Esophagus squamous epithelium (tissue), 5 donors: ENCODE data around the gene RAB11B. TPM values are rescaled to one million over a fixed set of nuclear protein-coding genes. Genes with fewer than 3 reads are reported as not detected.
A peak's percentile ranks its signal among the peaks of the same experiment; 100 is the strongest.
"Not testable (repeated sequence)": the region's sequence is repeated elsewhere in the genome, so short reads cannot be mapped to it uniquely, and the experiment has no call there.

Experiments
- DNase-seq: peaks from one replicate; lab custom pipeline; 2025; lab: John Stamatoyannopoulos, UW
- H3K27ac ChIP-seq, 4 donors: fragments of 200-600 bp; sonication (generic); one replicate each; pipeline ENCODE4 v1.5.1; 2016 to 2019; ENCODE audit warnings: mild to moderate bottlenecking in 1 of 4
- H3K27me3 ChIP-seq, 4 donors: fragments of 200-600 bp; sonication (generic); 1 replicate in 3 of 4; 2 replicates in 1 of 4; pipeline versions ENCODE4 v1.5.1 to v1.6.0; 2017 to 2021; ENCODE audit warnings: antibody characterized with exemption in 1 of 4
- H3K36me3 ChIP-seq, 3 donors: fragments of 200-600 bp; sonication (generic); one replicate each; pipeline ENCODE4 v1.5.1; 2016 to 2019
- H3K4me1 ChIP-seq, 3 donors: fragments of 200-600 bp; sonication (generic); one replicate each; pipeline ENCODE4 v1.5.1; 2017 to 2019
- H3K4me3 ChIP-seq, 4 donors: fragments of 200-600 bp; sonication (generic); 1 replicate in 3 of 4; 2 replicates in 1 of 4; pipeline ENCODE4 v1.5.1; 2016 to 2019; ENCODE audit warnings: mild to moderate bottlenecking in 2 of 4, moderate library complexity in 1 of 4
- H3K9me3 ChIP-seq, 3 donors: fragments of 200-600 bp; sonication (generic); one replicate each; pipeline ENCODE4 v1.5.1; 2016 to 2019
- POLR2A ChIP-seq, 4 donors: fragments of 450-650 bp; IDR thresholded peaks; one replicate each; pipeline ENCODE4 v1.6.1; 2017; ENCODE audit warnings: antibody characterized with exemption in 4 of 4, mild to moderate bottlenecking in 4 of 4, moderate library complexity in 3 of 4
- WGBS, 2 donors: methylation state at CpG; one replicate each; pipeline ENCODE4 v1.1.5; 2018; 5-methylcytosine and 5-hydroxymethylcytosine counted together
- intact Hi-C: fragments of 100-400 bp; cut with DNase I; formaldehyde crosslinking; loops from one replicate; pipeline ENCODE4 v1.15.0; 2022
- total RNA-seq, 4 donors: library from RNA; depleted of rRNA; stranded (reverse); fragments of >200 nt; gene quantifications; one replicate each; pipeline ENCODE4 v1.1.0, GENCODE V29; 2016
- TF ChIP-seq, protein P1 (sequence below), 6 experiments: fragments of 450-650 bp in 4 of 6; fragments of 200-600 bp in 2 of 6; sonication (generic) in 2 of 6; IDR thresholded peaks; one replicate each; pipeline ENCODE4 v1.5.1; 2016 to 2019; ENCODE audit warnings: antibody characterized with exemption in 6 of 6, mild to moderate bottlenecking in 4 of 6, moderate library complexity in 4 of 6
- donor health status: DM: yes; HTN: yes; CAD: no.

Gene RAB11B
- total RNA-seq, 4 donors from 2014 or later, result 11.3 to 44.0 (median 26.0) TPM

- H3K27me3 ChIP-seq, result peaks cover 0 to 29% (median 0%) of the 10 kb centered on the region in 4 donors
- no peak for TF ChIP-seq POLR2A (IDR thresholded peaks at IDR 0.05)
- TF ChIP-seq, protein P1, sequence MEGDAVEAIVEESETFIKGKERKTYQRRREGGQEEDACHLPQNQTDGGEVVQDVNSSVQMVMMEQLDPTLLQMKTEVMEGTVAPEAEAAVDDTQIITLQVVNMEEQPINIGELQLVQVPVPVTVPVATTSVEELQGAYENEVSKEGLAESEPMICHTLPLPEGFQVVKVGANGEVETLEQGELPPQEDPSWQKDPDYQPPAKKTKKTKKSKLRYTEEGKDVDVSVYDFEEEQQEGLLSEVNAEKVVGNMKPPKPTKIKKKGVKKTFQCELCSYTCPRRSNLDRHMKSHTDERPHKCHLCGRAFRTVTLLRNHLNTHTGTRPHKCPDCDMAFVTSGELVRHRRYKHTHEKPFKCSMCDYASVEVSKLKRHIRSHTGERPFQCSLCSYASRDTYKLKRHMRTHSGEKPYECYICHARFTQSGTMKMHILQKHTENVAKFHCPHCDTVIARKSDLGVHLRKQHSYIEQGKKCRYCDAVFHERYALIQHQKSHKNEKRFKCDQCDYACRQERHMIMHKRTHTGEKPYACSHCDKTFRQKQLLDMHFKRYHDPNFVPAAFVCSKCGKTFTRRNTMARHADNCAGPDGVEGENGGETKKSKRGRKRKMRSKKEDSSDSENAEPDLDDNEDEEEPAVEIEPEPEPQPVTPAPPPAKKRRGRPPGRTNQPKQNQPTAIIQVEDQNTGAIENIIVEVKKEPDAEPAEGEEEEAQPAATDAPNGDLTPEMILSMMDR (IDR thresholded peaks at IDR 0.05), result no peak
- intact Hi-C loops, result loop anchor here (5.0 to 10.0 kb wide), 2 partner anchors 45 to 233 kb away; no protein-coding TSS in a partner anchor
- H3K9me3 ChIP-seq, result no peaks in the 10 kb centered on the region
- no peak for DNase-seq
- peak overlapping the region in 1 of 4 donors; percentile 8 for H3K4me3 ChIP-seq
- H3K36me3 ChIP-seq, result no peaks in the 10 kb centered on the region
- peaks cover 7 to 51% (median 13%) of the 10 kb centered on the region in 3 donors for H3K4me1 ChIP-seq
- WGBS, 2 donors, result 25% methylated on average over 5 to 8 of the region's 10 CpGs
- H3K27ac ChIP-seq, result no peak overlapping the region
Observed at GRCh38 chr19:8352134-8352827, 37.9 kb upstream of the RAB11B start.

- not testable (repeated sequence) for H3K9me3 ChIP-seq, H3K36me3 ChIP-seq, DNase-seq, H3K27ac ChIP-seq
- WGBS, 2 donors, result 22 to 26% methylated on average over 4 to 5 of the region's 5 CpGs
- Histone ChIP-seq H3K4me3 (peak overlapping the region in 1 of 4 donors; percentile 8), H3K4me1 (peaks cover 7 to 48% (median 13%) of the 10 kb centered on the region in 3 donors), H3K27me3 (peaks cover 0 to 29% (median 0%) of the 10 kb centered on the region in 4 donors)
- intact Hi-C loops, result loop anchor here (5.0 to 10.0 kb wide), 2 partner anchors 44 to 232 kb away; no protein-coding TSS in a partner anchor
Observed at GRCh38 chr19:8352845-8353244, 37.3 kb upstream of the RAB11B start.

GRCh38 chr19:8355631-8356402 lies 34.3 kb upstream of the RAB11B start:
- Histone ChIP-seq H3K4me3 (no peak overlapping the region), H3K4me1 (peaks cover 7 to 42% (median 13%) of the 10 kb centered on the region in 3 donors), H3K36me3 (no peaks in the 10 kb centered on the region), H3K27ac (peak overlapping the region in 3 of 4 donors; percentile 6 to 15 (median 13)), H3K9me3 (no peaks in the 10 kb centered on the region), H3K27me3 (peaks cover 0 to 29% (median 0%) of the 10 kb centered on the region in 4 donors)
- no peak for DNase-seq
- WGBS, 2 donors, result 50 to 60% methylated on average over 6 of the region's 6 CpGs
- intact Hi-C loops, result loop anchor here (10.0 kb wide), 1 partner anchor 229 kb away; no protein-coding TSS in a partner anchor
- TF ChIP-seq, protein P1 (IDR thresholded peaks at IDR 0.05), result no peak
- TF ChIP-seq POLR2A (IDR thresholded peaks at IDR 0.05), result no peak

DNA sequence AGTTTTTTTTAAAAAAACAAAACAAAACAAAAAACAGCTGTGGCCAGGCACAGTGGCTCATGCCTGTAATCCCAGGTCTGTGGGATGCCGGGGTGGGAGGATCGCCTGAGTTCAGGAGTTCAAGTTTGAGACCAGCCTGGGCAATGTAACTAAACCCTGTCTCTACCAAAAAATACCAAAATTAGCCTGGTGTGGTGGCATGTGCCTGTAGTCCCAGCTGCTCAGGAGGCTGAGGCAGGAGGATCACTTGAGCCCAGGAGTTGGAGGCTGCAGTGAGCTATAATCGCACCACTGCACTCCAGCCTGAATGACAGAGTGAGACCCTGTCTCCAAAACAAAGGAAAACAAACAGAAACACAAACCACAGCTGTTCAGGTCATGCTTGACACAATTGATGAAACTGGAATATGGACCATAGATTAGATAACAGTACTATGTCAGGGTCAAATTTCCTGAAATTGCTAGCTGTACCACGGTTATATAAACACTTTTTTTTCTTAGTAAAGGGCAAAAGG lies 33.1 kb upstream of the RAB11B start:
- WGBS, 2 donors, result 65 to 74% methylated on average over 4 of the region's 4 CpGs
- H3K36me3 ChIP-seq, result no peaks in the 10 kb centered on the region
- TF ChIP-seq, protein P1 (IDR thresholded peaks at IDR 0.05), result no peak
- no peak for TF ChIP-seq POLR2A (IDR thresholded peaks at IDR 0.05)
- no peak overlapping the region for H3K27ac ChIP-seq
- no peak for DNase-seq
- H3K4me1 ChIP-seq, result peaks cover 12 to 51% (median 22%) of the 10 kb centered on the region in 3 donors
- peaks cover 0 to 18% (median 0%) of the 10 kb centered on the region in 4 donors for H3K27me3 ChIP-seq
- intact Hi-C loops, result loop anchor here (10.0 kb wide), 1 partner anchor 228 kb away; no protein-coding TSS in a partner anchor
- H3K4me3 ChIP-seq, result no peak overlapping the region
- no peaks in the 10 kb centered on the region for H3K9me3 ChIP-seq

DNA sequence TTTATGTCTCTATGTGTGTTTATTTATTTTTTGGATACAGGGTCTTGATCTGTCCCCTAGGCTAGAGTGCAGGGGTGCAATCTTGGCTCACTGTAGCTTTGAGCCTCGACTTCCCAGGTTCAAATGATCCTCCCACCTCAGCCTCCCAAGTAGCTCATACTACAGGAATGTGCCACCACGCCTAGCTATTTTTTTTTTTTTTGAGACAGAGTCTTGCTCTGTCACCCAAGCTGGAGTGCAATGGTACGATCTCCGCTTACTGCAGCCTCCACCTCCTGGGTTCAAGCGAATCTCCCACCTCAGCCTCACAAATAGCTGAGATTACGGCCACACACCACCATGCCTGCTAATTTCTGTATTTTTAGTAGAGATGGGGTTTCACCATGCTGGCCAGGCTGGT lies 31.2 kb upstream of the RAB11B start:
- H3K4me1 ChIP-seq, result peaks cover 26 to 51% (median 35%) of the 10 kb centered on the region in 3 donors
- H3K27ac ChIP-seq, result no peak overlapping the region
- 76 to 80% methylated on average over 6 of the region's 6 CpGs for WGBS, 2 donors
- no peaks in the 10 kb centered on the region for H3K36me3 ChIP-seq
- H3K9me3 ChIP-seq, result no peaks in the 10 kb centered on the region
- peaks cover 0 to 3% (median 0%) of the 10 kb centered on the region in 4 donors for H3K27me3 ChIP-seq
- intact Hi-C loops, result loop anchor here (10.0 kb wide), 1 partner anchor 226 kb away; no protein-coding TSS in a partner anchor
- H3K4me3 ChIP-seq, result no peak overlapping the region
- TF ChIP-seq, protein P1 (IDR thresholded peaks at IDR 0.05), result no peak
- TF ChIP-seq POLR2A (IDR thresholded peaks at IDR 0.05), result no peak
- no peak for DNase-seq
